DOHH2 (cell line): ENCODE measurements around the gene TRIM24.
"Not testable (repeated sequence)": the region's sequence is repeated elsewhere in the genome, so short reads cannot be mapped to it uniquely, and the experiment has no call there.

Experiments used
- CTCF ChIP-seq: fragments of 200-600 bp; sonication (generic); IDR thresholded peaks from one replicate; pipeline ENCODE4 v1.5.1; 2014; ENCODE audit warnings: antibody characterized with exemption, mild to moderate bottlenecking, low read depth, low read length; ENCODE audit not compliant: poor library complexity, severe bottlenecking
- EZH2phosphoT487 ChIP-seq: fragments of 200-600 bp; sonication (generic); IDR thresholded peaks from 2 replicates; pipeline ENCODE4 v1.6.1; 2017; ENCODE audit warnings: borderline replicate concordance, mild to moderate bottlenecking, antibody characterized with exemption, low read length, moderate library complexity, mixed read lengths

GRCh38 chr7:138463291-138463618 lies 3.2 kb downstream of the TRIM24 start:
- TF ChIP-seq CTCF, EZH2phosphoT487: not testable (repeated sequence)
